ENCODE results near the gene CHRM4.

The CHRM4 gene

GRCh38 chr11:46391578-46392420 lies at the start of gene CHRM4:
CHRM4 (minus strand) TSS chr11:46391776; CDS start chr11:46386557, 5,219 bp downstream.
- DNase-seq, result no peak

GRCh38 chr11:46438211-46438610 lies 46.6 kb upstream of the CHRM4 start:
- no peak for DNase-seq

DNA sequence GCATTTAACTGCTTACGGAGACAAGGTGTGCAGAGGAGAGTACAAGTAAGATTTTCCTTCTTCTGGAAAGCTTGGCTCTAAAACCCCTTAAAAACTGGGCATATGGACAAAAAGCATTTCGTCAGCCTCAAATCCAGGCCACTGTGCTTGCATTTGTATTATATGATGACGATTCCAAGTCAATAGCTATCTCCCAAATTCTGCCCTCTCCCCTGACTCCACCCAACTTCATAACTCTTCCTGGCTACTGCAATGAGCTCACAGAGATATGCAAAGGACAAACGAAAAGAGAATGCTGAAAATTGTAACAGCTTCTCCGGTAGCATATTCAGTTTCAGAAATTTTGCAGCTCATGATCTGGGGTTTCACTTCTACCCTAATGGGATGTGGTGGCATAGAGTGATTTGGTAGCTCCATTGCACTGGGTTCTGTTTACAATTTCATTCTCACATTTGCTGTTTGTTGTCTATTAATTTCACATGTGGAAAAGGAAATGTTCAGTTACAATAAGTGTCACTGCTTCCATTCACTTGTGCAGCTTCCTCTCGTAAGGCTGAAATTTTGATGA lies 45.6 kb upstream of the CHRM4 start:
- no peak for DNase-seq

DNA sequence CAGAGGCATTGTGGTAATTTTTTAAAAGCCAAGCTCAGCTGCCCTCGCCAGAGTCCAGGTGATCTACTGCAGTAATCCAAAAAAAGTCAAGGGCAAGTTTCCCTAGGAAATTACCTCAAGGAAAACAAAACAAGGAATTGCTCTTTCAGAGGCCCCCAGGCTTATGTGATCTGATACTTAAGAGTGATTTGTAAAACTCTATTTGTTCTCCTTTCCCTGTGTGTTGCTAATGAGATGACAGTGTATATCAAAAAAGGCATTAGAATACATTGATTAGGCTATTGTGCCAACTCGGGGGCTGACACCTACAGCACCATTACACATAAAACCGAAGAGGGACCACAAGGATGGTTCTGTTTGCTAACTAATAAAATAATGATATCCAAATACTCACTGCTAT lies 44.5 kb upstream of the CHRM4 start:
- DNase-seq, result no peak

DNA sequence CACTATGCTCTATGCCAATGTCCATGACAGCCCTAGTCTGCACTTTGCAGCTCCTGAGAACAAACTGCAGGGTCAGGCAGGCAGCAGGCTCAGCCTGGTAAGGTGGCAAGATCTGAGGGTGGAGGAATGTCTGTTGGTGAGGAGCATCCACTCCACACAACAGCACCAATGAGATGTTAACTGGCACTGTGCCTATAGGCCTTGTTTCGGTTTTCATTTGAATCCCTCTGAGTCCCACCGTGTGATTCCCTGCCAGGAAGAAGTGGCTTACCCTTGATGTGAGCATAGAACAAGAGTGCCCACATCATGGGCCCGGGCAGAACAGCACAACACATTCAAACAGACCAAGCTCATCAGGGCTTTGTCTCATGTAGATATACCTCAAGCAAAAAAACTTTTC lies 44.1 kb upstream of the CHRM4 start:
- DNase-seq, result no peak

GRCh38 chr11:46431211-46431610 lies 39.6 kb upstream of the CHRM4 start:
- no peak for DNase-seq

DNA sequence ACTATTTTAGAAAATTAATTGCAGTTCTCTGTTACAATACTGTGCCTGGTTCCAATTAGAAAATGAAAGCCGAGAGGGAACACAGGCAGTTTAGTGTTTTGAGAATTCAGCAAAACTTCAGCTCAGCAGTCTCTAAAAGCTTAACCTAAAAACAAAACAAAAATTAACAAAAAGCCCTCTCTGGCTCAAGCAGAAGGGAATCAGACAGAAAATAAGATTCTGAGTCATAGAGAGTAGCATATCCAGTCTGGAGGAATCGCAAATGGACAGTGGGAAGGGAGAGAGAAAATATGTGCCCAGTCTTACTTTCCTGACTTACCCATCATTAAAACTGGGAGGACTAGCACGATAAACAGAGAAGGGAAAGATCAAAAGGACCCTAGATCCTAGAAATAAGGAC lies 38.1 kb upstream of the CHRM4 start:
- DNase-seq, result no peak

DNA sequence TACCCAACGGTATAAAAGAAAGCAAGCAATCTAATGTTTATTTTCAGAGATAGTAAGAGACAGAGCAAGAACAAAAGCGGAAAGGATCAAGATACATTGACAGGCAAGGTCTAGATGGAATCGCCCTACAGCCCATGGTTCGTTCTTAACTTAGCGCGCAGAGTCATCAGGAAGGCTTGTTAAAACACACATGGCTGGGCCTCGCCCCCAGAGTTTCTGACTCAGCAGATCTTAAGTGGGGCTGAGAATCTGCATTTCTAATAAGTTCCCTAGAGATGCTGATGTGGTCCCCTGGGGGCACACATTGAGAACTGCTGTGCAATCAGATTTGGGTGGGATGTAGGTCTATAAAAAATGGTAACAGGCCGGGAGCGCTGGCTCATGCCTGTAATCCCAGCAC lies 35.8 kb upstream of the CHRM4 start:
- DNase-seq, result no peak

DNA sequence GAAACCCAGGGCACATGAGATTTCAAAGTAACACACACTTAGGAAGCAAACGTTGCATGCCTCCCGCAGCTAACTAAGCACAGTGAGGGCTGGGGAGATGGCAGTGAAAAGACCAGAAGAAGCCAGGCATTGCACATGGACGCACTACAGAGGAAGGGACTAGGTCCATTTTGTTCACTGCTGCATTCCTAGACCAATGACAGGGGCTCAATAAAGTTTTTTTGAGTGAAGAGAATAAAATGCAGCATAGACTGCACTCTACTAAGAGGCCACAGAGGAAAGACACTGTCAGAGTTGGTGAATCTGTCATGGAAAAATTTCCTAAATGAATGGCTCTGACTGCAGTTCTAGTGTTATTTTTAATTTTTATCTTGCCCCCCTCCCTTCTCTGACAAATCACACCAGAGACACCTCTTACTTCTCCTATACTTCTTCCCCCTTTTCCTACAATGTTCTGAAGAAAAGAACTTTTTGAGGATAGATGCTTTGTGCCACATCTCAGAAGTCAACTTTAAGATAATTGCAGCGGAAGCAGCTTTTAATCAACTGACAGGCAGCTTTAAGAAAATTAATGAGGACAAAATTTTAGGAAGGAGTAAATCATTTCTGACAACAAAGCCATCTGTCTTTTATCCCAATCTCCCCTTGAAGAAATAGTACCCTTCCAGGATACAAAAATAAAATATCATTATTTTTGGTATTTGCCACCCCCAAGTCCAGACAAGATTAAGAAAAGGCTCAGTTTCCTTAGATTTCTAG lies 34.8 kb upstream of the CHRM4 start:
- DNase-seq, result no peak

GRCh38 chr11:46422588-46422987 lies 31.0 kb upstream of the CHRM4 start:
- no peak for DNase-seq

- no peak for DNase-seq
Measured at GRCh38 chr11:46421257-46421880, 29.8 kb upstream of the CHRM4 start.

DNA sequence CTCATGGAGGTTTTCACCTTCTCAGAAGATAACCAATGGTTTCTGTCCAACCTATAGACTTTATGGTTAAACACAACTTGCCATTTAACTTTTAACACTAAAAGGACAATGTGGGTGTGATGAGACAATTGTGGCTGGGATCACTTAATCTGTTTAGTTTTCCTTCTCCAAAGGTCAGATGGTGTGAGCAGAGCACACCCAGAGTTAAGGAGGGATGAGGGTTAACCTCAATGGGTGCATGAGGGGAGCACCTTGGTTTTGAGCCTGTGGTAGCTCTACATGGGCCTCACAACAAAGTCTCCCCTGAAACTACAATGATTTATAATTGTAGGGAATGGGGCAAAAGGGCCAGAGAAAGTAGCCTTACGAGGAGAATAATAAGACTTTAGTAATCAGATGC lies 28.9 kb upstream of the CHRM4 start:
- no peak for DNase-seq

DNA sequence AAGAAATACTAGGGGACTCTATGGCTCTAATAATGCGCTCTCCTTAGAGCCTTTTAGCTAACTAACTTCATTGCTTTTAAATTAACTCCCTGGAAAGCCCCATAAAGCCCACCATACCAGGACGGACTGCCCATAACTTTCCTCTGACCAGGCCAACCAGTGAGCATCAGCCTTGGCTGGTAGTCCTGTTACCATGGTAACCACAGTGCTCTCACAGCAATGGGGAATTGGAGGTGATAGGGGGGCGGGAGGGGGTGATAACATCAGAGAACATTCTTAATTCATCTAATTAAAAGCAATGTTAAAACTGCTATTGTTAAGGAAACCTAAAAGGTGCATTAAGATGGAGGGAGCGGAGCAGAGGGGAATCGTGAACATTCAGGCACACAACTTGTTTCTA lies 27.2 kb upstream of the CHRM4 start:
- no peak for DNase-seq

DNA sequence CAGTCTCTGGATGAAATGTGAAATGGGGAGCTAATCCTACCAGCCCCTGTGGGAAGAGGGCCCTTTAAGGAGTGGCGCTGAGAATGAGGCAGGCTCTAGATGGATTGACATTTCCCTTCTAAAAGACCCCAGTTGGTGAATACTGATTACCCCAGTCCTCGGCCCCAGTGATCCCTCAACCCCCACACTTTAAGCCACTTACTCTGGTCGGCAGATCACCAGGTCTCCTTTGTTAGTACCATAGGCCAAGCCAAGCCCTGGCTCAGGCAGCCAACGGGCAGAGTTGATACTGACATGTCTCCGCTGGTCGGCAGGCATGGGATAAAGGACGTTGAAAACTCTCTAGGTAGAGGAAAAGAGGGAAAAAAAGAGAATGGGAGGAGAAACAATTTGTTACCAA lies 26.1 kb upstream of the CHRM4 start:
- no peak for DNase-seq

DNA sequence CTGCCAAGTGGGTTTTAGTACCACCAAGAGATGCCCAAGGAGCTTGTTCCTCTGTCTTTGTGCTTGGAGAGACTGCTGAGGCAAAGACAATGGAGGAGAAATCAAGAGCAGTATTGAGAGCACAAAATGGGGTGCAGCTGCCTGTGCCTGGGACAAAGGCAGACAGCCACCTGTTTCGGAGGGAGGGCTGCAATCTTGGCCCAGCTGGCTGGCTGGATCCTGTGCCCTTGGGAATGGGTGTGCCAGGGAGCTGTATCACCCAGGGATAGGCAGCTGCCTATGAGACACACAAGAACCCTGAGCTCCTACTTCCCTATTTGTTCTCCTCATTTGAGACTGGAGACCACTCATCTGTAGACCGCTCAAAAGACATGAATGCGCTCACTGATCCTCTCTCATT lies 23.3 kb upstream of the CHRM4 start:
- no peak for DNase-seq

DNA sequence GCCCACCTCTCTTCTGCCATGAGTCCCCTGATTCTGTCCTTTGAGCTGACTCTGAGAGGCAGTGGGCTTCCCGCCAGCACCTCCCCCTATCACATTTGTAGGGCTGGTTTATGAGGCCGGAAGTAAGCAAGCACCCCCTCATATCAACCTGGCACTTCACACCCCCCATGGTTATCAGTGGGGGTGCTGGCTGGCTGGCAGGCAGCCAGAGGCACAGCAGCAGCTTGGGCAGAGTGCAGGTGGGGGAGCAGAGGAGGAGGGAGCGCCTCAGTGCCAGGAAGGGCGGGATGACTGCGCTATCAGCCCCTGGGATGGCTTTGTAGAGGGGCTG lies 22.9 kb upstream of the CHRM4 start:
- DNase-seq, result no peak

- DNase-seq, result no peak
Measured at GRCh38 chr11:46413760-46414465, 22.3 kb upstream of the CHRM4 start.

- no peak for DNase-seq
Measured at GRCh38 chr11:46410021-46410420, 18.4 kb upstream of the CHRM4 start.

- no peak for DNase-seq
Measured at GRCh38 chr11:46408407-46408986, 16.9 kb upstream of the CHRM4 start.

DNA sequence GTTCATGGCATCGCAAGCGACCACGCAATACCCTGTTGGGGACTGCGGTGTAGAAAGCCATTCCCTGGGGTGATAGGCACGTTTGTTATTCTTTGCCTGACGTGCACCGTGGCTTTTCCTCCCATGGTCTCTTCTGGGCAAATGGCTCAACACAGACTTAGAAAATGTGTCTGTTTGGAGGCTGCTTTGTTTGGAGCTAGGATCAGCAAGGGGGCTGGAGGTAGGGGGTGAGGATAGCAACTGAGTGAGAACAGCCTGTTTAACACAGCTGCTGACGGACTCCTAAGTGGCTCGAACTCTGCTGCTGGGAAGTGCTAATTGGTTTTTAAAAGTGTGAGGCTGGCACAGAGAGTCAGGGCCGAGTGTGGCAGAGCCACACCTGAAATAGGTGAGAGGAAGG lies 16.1 kb upstream of the CHRM4 start:
- DNase-seq, result no peak

DNA sequence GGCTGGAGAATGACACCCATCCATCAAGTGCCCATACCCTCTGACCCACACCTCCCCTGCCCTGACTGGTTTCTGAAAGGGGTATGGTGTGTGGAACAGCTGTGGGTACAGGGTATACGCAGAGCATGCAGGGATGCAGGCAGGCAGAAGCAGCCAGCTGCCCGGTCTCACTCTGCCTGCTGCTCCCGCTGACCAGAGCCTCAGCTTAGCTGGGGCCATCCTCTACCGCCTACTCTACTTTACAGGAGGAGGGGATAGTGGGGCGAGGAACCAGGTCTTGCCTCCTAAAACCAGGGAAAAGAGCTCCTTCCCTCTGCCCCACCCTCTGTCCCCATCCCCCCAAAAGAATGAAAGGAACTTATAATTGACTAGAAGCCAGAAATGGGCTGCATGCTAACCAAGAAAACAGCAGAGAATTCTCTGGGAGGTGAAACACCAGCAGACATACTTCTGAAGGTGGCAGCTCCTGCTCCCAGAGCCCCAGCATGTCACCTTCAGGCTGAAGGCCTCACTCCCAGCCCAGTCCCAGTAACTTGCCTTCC lies 13.0 kb upstream of the CHRM4 start:
- no peak for DNase-seq
